Motor neuron (in vitro differentiated cells): Measurements from ENCODE around the gene TLCD5. TPM values are rescaled to one million over a fixed set of nuclear protein-coding genes. Genes with fewer than 3 reads are reported as not detected.

Experiments used
- ATAC-seq, 8 experiments: fragments of 200-7000 bp; cut with Tn5 transposase; replicated peaks in 6 of 8; 2 replicates each; pipeline ENCODE4 v1.8.0; 2021; ENCODE audit warnings: mild to moderate bottlenecking in 8 of 8, moderate library complexity in 8 of 8
- H3K27ac ChIP-seq, 2 donors: fragments of 250-450 bp; sonication (Bioruptor Pico); 2 replicates each; pipeline ENCODE4 v1.9.0; 2021; ENCODE audit warnings: antibody characterized with exemption in 2 of 2, mild to moderate bottlenecking in 2 of 2, moderate library complexity in 1 of 2
- H3K4me1 ChIP-seq, 2 donors: fragments of 250-450 bp; sonication (Bioruptor Pico); replicated peaks in 1 of 2; 2 replicates each; pipeline ENCODE4 v1.6.1; 2021; ENCODE audit warnings: antibody characterized with exemption in 2 of 2, mild to moderate bottlenecking in 2 of 2, moderate library complexity in 1 of 2
- H3K4me3 ChIP-seq, 5 donors: fragments of 250-450 bp; sonication (Bioruptor Pico); 2 replicates each; pipeline ENCODE4 v1.9.0; 2021; ENCODE audit warnings: antibody characterized with exemption in 5 of 5, mild to moderate bottlenecking in 5 of 5, moderate library complexity in 4 of 5
- WGBS, 10 experiments: fragments of 450-650 bp; shearing (Covaris generic); methylation state at CpG; one replicate each; pipeline ENCODE4 v1.0.0; 2022; 5-methylcytosine and 5-hydroxymethylcytosine counted together
- in situ Hi-C, 9 experiments: fragments of 400-800 bp; cut with MboI; loops; one replicate each; pipeline ENCODE4 v1.15.0; 2021; ENCODE audit warnings: low sequenced_read_pairs in 9 of 9, low pct_unique_long_range_greater_than_20kb in 2 of 9; ENCODE audit not compliant: unreplicated experiment in 9 of 9
- total RNA-seq, 8 experiments: library from RNA; unstranded; fragments of 300-600 nt; gene quantifications; 2 replicates each; pipeline versions ENCODE4 v1.2.3 to v1.2.4, GENCODE V29; 2022

Gene TLCD5
- total RNA-seq, 8 experiments from 2014 or later = 5.1 to 12.1 (median 9.5) TPM

- 86 to 100% (median 95%) methylated on average over 2 to 3 of the region's 3 CpGs for WGBS, 10 experiments
- no peak for ATAC-seq
- Histone ChIP-seq H3K4me1 (no peaks in the 10 kb centered on the region), H3K27ac (no peak overlapping the region), H3K4me3 (no peak overlapping the region)
- in situ Hi-C loops = no loop called here
Observed at GRCh38 chr11:120375076-120375475, 50.0 kb downstream of the TLCD5 start.

GRCh38 chr11:120376547-120377182, 51.6 kb downstream of the TLCD5 start:
- Histone ChIP-seq H3K27ac (no peak overlapping the region), H3K4me3 (no peak overlapping the region), H3K4me1 (no peaks in the 10 kb centered on the region)
- ATAC-seq = no peak
- in situ Hi-C loops = no loop called here
- 88 to 98% (median 94%) methylated on average over 2 to 6 of the region's 6 CpGs for WGBS, 10 experiments

- H3K27ac ChIP-seq = no peak overlapping the region
- 66 to 100% (median 90%) methylated on average over 2 to 3 of the region's 3 CpGs for WGBS, 10 experiments
- in situ Hi-C loops = no loop called here
- no peak overlapping the region for H3K4me3 ChIP-seq
- ATAC-seq = no peak
- no peaks in the 10 kb centered on the region for H3K4me1 ChIP-seq
Observed at GRCh38 chr11:120378474-120378873, 53.4 kb downstream of the TLCD5 start.

DNA sequence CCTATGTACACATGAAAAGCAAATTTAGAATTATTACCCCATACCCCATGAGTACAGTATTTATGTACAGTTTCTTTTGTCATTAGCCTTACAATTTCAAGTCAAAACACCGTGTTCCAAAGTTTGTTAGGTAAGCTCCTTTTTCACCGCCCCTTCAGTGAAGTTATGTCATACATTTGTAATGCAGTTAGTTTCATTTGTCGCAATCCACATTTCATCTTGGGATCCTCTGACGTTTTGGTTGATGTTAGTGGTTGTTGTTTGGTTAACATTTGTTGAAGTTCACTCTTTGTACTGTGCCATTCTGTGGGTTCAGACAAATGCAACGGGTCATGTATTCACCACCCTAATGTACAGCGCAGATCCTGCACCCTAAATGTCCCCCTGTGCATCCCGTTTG, 56.3 kb downstream of the TLCD5 start:
- WGBS, 10 experiments = 87 to 100% (median 98%) methylated on average over 1 to 7 of the region's 7 CpGs
- in situ Hi-C loops = no loop called here
- Histone ChIP-seq H3K4me1 (peaks cover 7 to 13% of the 10 kb centered on the region in 2 donors), H3K27ac (no peak overlapping the region), H3K4me3 (no peak overlapping the region)
- ATAC-seq = no peak

Other genes starting within 250 kb of the TLCD5 start
- gene TRIM29, start 187.2 kb upstream of the TLCD5 start, total RNA-seq = 1 to 10 TPM in 4 of 8 experiments, under 1 TPM in 4; 0.16 to 4.4 (median 0.91) TPM
- 10 to 100 TPM in 4 of 8 experiments, 1 to 10 TPM in 4; 1.7 to 58.4 (median 16.7) TPM for gene OAF, start 114.3 kb upstream of the TLCD5 start, total RNA-seq
- 10 to 100 TPM in 2 of 8 experiments, 1 to 10 TPM in 2, under 1 TPM in 2, not detected in 2; 0.38 to 40.1 (median 3.4) TPM for gene POU2F3, start 85.2 kb upstream of the TLCD5 start, total RNA-seq
- gene ARHGEF12, start 11.1 kb downstream of the TLCD5 start, total RNA-seq = 100 to 1,000 TPM in 1 of 8 experiments, 10 to 100 TPM in 7; 37.5 to 108 (median 48.2) TPM
- 10 to 100 TPM in 1 of 8 experiments, 1 to 10 TPM in 6, under 1 TPM in 1; 0.75 to 11.1 (median 1.7) TPM for gene GRIK4, start 186.4 kb downstream of the TLCD5 start, total RNA-seq